LHCN-M2 (cell line): ENCODE results near the gene RBFOX1. TPM values are rescaled to one million over a fixed set of nuclear protein-coding genes. Genes with fewer than 3 reads are reported as not detected.

ENCODE experiments used
- DNase-seq: peaks from one replicate; pipeline ENCODE4 v3.0.0-alpha.2; 2012; ENCODE audit warnings: low read depth
- total RNA-seq: library from RNA; depleted of rRNA; stranded (reverse); fragments of >200 nt; gene quantifications from 2 replicates; pipeline ENCODE4 v1.2.3, GENCODE V29; 2014

The RBFOX1 gene
- total RNA-seq, 1 experiment from 2014 or later: 3.7 TPM

- no peak for DNase-seq
These were observed 347.7 kb downstream of the RBFOX1 start for GRCh38 chr16:7680296-7680695.

- no peak for DNase-seq
These were observed 356.2 kb downstream of the RBFOX1 start for GRCh38 chr16:7688811-7689210.

- DNase-seq: no peak
These were observed 356.6 kb downstream of the RBFOX1 start for GRCh38 chr16:7689234-7689633.

GRCh38 chr16:7691533-7691932 is 358.9 kb downstream of the RBFOX1 start:
- no peak for DNase-seq

- no peak for DNase-seq
These were observed 371.0 kb downstream of the RBFOX1 start for GRCh38 chr16:7703672-7704071.

- DNase-seq: no peak
These were observed 373.2 kb downstream of the RBFOX1 start for GRCh38 chr16:7705885-7706284.

- no peak for DNase-seq
These were observed 376.5 kb downstream of the RBFOX1 start for GRCh38 chr16:7709186-7709585.

- DNase-seq: no peak
These were observed 380.6 kb downstream of the RBFOX1 start for GRCh38 chr16:7713244-7713643.

- DNase-seq: no peak
These were observed 382.1 kb downstream of the RBFOX1 start for GRCh38 chr16:7714775-7715174.

GRCh38 chr16:7716660-7717550 is 384.3 kb downstream of the RBFOX1 start:
- no peak for DNase-seq

- DNase-seq: no peak
These were observed 390.1 kb downstream of the RBFOX1 start for GRCh38 chr16:7722761-7723160.

- DNase-seq: no peak
These were observed 398.5 kb downstream of the RBFOX1 start for GRCh38 chr16:7731141-7731540.

GRCh38 chr16:7736138-7736665 is 403.6 kb downstream of the RBFOX1 start:
- no peak for DNase-seq

- no peak for DNase-seq
These were observed 410.0 kb downstream of the RBFOX1 start for GRCh38 chr16:7742626-7743025.

- DNase-seq: no peak
These were observed 412.1 kb downstream of the RBFOX1 start for GRCh38 chr16:7744546-7745264.

- DNase-seq: no peak
These were observed 412.6 kb downstream of the RBFOX1 start for GRCh38 chr16:7745276-7745675.

- no peak for DNase-seq
These were observed 414.3 kb downstream of the RBFOX1 start for GRCh38 chr16:7746941-7747340.

GRCh38 chr16:7748522-7748921 is 415.9 kb downstream of the RBFOX1 start:
- DNase-seq: no peak

GRCh38 chr16:7755347-7755882 is 422.8 kb downstream of the RBFOX1 start:
- DNase-seq: no peak
